Duodenal mucosa (tissue), 2 donors: Measurements from ENCODE around the gene KRTAP4-16.
"Not testable (repeated sequence)": the region's sequence is repeated elsewhere in the genome, so short reads cannot be mapped to it uniquely, and the experiment has no call there.

ENCODE experiments used
- H3K27ac ChIP-seq: one replicate; pipeline ENCODE4 v1.7.0; 2013; ENCODE audit warnings: low read depth, low read length
- H3K27me3 ChIP-seq, 2 donors: one replicate each; pipeline ENCODE4 v1.7.0; 2013; ENCODE audit warnings: low read length in 2 of 2, control low read depth in 1 of 2; ENCODE audit not compliant: insufficient read depth in 2 of 2, control insufficient read depth in 1 of 2
- H3K36me3 ChIP-seq, 2 donors: one replicate each; pipeline ENCODE4 v1.7.0; 2013; ENCODE audit warnings: low read length in 2 of 2, control low read depth in 1 of 2; ENCODE audit not compliant: insufficient read depth in 2 of 2, control insufficient read depth in 1 of 2
- H3K4me1 ChIP-seq, 2 donors: one replicate each; pipeline ENCODE4 v1.7.0; 2013; ENCODE audit warnings: low read length in 2 of 2, control low read depth in 1 of 2; ENCODE audit not compliant: insufficient read depth in 2 of 2, control insufficient read depth in 1 of 2
- H3K4me3 ChIP-seq, 2 donors: one replicate each; pipeline ENCODE4 v1.7.0; 2013; ENCODE audit warnings: low read length in 2 of 2, low read depth in 1 of 2
- H3K9ac ChIP-seq, 2 donors: one replicate each; pipeline ENCODE4 v1.7.0; 2013; ENCODE audit warnings: low read length in 2 of 2, low read depth in 1 of 2
- H3K9me3 ChIP-seq, 2 donors: one replicate each; pipeline ENCODE4 v1.7.0; 2013; ENCODE audit warnings: low read length in 2 of 2, control low read depth in 1 of 2; ENCODE audit not compliant: control insufficient read depth in 1 of 2

KRTAP4-16 gene

GRCh38 chr17:41071606-41072360 lies 30.2 kb downstream of the KRTAP4-16 start:
- Histone ChIP-seq H3K36me3 (no peaks in the 10 kb centered on the region), H3K9ac (no peak overlapping the region), H3K4me3 (no peak overlapping the region), H3K27me3 (peaks cover 0 to 6% of the 10 kb centered on the region in 2 donors), H3K9me3 (no peaks in the 10 kb centered on the region), H3K27ac (no peak overlapping the region), H3K4me1 (no peaks in the 10 kb centered on the region)

GRCh38 chr17:41069031-41069430 lies 33.0 kb downstream of the KRTAP4-16 start:
- no peak overlapping the region for H3K4me3 ChIP-seq
- no peaks in the 10 kb centered on the region for H3K27me3 ChIP-seq
- H3K36me3 ChIP-seq: no peaks in the 10 kb centered on the region
- H3K27ac ChIP-seq: no peak overlapping the region
- H3K9me3 ChIP-seq: no peaks in the 10 kb centered on the region
- no peaks in the 10 kb centered on the region for H3K4me1 ChIP-seq
- no peak overlapping the region for H3K9ac ChIP-seq

GRCh38 chr17:41067281-41067680 lies 34.7 kb downstream of the KRTAP4-16 start:
- Histone ChIP-seq H3K4me1 (no peaks in the 10 kb centered on the region), H3K27ac (no peak overlapping the region), H3K9me3 (no peaks in the 10 kb centered on the region), H3K27me3 (peaks cover 0 to 5% of the 10 kb centered on the region in 2 donors), H3K9ac (no peak overlapping the region), H3K36me3 (no peaks in the 10 kb centered on the region), H3K4me3 (no peak overlapping the region)

- Histone ChIP-seq H3K27me3 (peaks cover 0 to 10% of the 10 kb centered on the region in 2 donors), H3K27ac (no peak within 1 kb of the TSS), H3K36me3 (no peaks in the 10 kb centered on the region), H3K9ac (no peak within 1 kb of the TSS), H3K4me1 (no peaks in the 10 kb centered on the region), H3K9me3 (no peaks in the 10 kb centered on the region), H3K4me3 (no peak within 1 kb of the TSS)
Observed at GRCh38 chr17:41065829-41066624, 36.0 kb downstream of the KRTAP4-16 start, which contains the start of gene KRTAP2-4. Gene KRTAP2-4, minus strand, starts transcription at chr17:41065879. Its CDS starts 34 bp downstream, at chr17:41065845.

- peaks cover 0 to 17% of the 10 kb centered on the region in 2 donors for H3K27me3 ChIP-seq
- H3K9ac ChIP-seq, H3K4me3 ChIP-seq, H3K9me3 ChIP-seq, H3K36me3 ChIP-seq, H3K27ac ChIP-seq, H3K4me1 ChIP-seq: not testable (repeated sequence)
Observed at GRCh38 chr17:41065016-41065689, 36.9 kb downstream of the KRTAP4-16 start.

GRCh38 chr17:41064301-41064700 lies 37.7 kb downstream of the KRTAP4-16 start:
- H3K27ac ChIP-seq: no peak overlapping the region
- H3K4me3 ChIP-seq: no peak overlapping the region
- no peaks in the 10 kb centered on the region for H3K9me3 ChIP-seq
- H3K36me3 ChIP-seq: no peaks in the 10 kb centered on the region
- H3K9ac ChIP-seq: no peak overlapping the region
- no peaks in the 10 kb centered on the region for H3K4me1 ChIP-seq
- H3K27me3 ChIP-seq: peaks cover 0 to 17% of the 10 kb centered on the region in 2 donors

GRCh38 chr17:41063449-41063848 lies 38.6 kb downstream of the KRTAP4-16 start:
- no peaks in the 10 kb centered on the region for H3K4me1 ChIP-seq
- peaks cover 0 to 23% of the 10 kb centered on the region in 2 donors for H3K27me3 ChIP-seq
- H3K36me3 ChIP-seq: no peaks in the 10 kb centered on the region
- H3K27ac ChIP-seq: no peak overlapping the region
- H3K9me3 ChIP-seq: no peaks in the 10 kb centered on the region
- no peak overlapping the region for H3K9ac ChIP-seq
- H3K4me3 ChIP-seq: no peak overlapping the region

GRCh38 chr17:41061964-41062363 lies 40.0 kb downstream of the KRTAP4-16 start:
- Histone ChIP-seq H3K4me3 (no peak overlapping the region), H3K9ac (no peak overlapping the region), H3K27me3 (peaks cover 0 to 25% of the 10 kb centered on the region in 2 donors), H3K9me3 (peaks cover 0 to 4% of the 10 kb centered on the region in 2 donors), H3K36me3 (no peaks in the 10 kb centered on the region), H3K4me1 (no peaks in the 10 kb centered on the region), H3K27ac (no peak overlapping the region)

- Histone ChIP-seq H3K9ac (no peak within 1 kb of the TSS), H3K27ac (no peak within 1 kb of the TSS)
Observed at GRCh38 chr17:41060052-41060604, 41.9 kb downstream of the KRTAP4-16 start, which contains the start of gene KRTAP2-3. Gene KRTAP2-3, minus strand, starts transcription at chr17:41060114. Its CDS starts 64 bp downstream, at chr17:41060050.

More at GRCh38 chr17:41060052-41060604, 41.9 kb downstream of the KRTAP4-16 start, which contains the start of gene KRTAP2-3:
- H3K36me3 ChIP-seq: no peaks in the 10 kb centered on the region
- no peaks in the 10 kb centered on the region for H3K4me1 ChIP-seq
- no peak within 1 kb of the TSS for H3K4me3 ChIP-seq
- peaks cover 0 to 4% of the 10 kb centered on the region in 2 donors for H3K9me3 ChIP-seq
- H3K27me3 ChIP-seq: peaks cover 0 to 25% of the 10 kb centered on the region in 2 donors
